ENCODE results near the gene QPRT. TPM values are rescaled to one million over a fixed set of nuclear protein-coding genes. Genes with fewer than 3 reads are reported as not detected.
"Not testable (repeated sequence)": the region's sequence is repeated elsewhere in the genome, so short reads cannot be mapped to it uniquely, and the experiment has no call there.

The QPRT gene
- total RNA-seq, 1 experiment from 2014 or later: 0.52 TPM

GRCh38 chr16:29667322-29667610, 11.7 kb upstream of the QPRT start:
- CTCF ChIA-PET; H3K79me2 ChIP-seq (ENCODE audit: insufficient read depth, low read length); H3K9me2 ChIP-seq (ENCODE audit: insufficient read depth); H3K27ac ChIP-seq (ENCODE audit: low read depth, low read length); H3K9ac ChIP-seq (ENCODE audit: low read length); H3K36me3 ChIP-seq (ENCODE audit: control insufficient read depth in 1 of 2, insufficient read depth in 2 of 2, low read length in 2 of 2); ATAC-seq; DNase-seq (ENCODE audit: low read depth, low spot score); H3K4me3 ChIP-seq (replicated peaks in 1 of 2; ENCODE audit: low read depth in 1 of 2, low read length in 2 of 2); H3K4me1 ChIP-seq (ENCODE audit: control insufficient read depth in 1 of 2, insufficient read depth in 2 of 2, low read length in 2 of 2); H3K4me2 ChIP-seq (ENCODE audit: low read length); BruUV-seq (replicated peaks); RAD21 ChIA-PET (ENCODE audit: low non-redundant PET in 1 of 2, low total read pairs in 2 of 2, uncharacterized antibody in 2 of 2, unreplicated experiment in 2 of 2); H3K27me3 ChIP-seq (ENCODE audit: insufficient read depth, low read length); POLR2A ChIA-PET; intact Hi-C loops (cut with micrococcal nuclease); H2AFZ ChIP-seq (ENCODE audit: low read depth, low read length, poor library complexity, severe bottlenecking); H4K20me1 ChIP-seq (ENCODE audit: insufficient read depth); H3K9me3 ChIP-seq (ENCODE audit: control insufficient read depth in 1 of 2, insufficient read depth in 1 of 2, low read depth in 1 of 2, low read length in 2 of 2): not testable (repeated sequence)

- Histone ChIP-seq H3K36me3 (ENCODE audit: control insufficient read depth in 1 of 2, insufficient read depth in 2 of 2, low read length in 2 of 2) (no peaks in the 10 kb centered on the region), H3K9me3 (ENCODE audit: control insufficient read depth in 1 of 2, insufficient read depth in 1 of 2, low read depth in 1 of 2, low read length in 2 of 2) (no peaks in the 10 kb centered on the region), H4K20me1 (ENCODE audit: insufficient read depth) (no peaks in the 10 kb centered on the region), H3K4me1 (ENCODE audit: control insufficient read depth in 1 of 2, insufficient read depth in 2 of 2, low read length in 2 of 2) (no peaks in the 10 kb centered on the region; a peak in 1 of 4 replicates), H3K27ac (ENCODE audit: low read depth, low read length) (no peak overlapping the region), H3K4me3 (replicated peaks in 1 of 2; ENCODE audit: low read depth in 1 of 2, low read length in 2 of 2) (no peak overlapping the region), H2AFZ (ENCODE audit: low read depth, low read length, poor library complexity, severe bottlenecking) (no peak overlapping the region), H3K79me2 (ENCODE audit: insufficient read depth, low read length) (no peaks in the 10 kb centered on the region), H3K4me2 (ENCODE audit: low read length) (no peak overlapping the region), H3K9me2 (ENCODE audit: insufficient read depth) (no peaks in the 10 kb centered on the region), H3K27me3 (ENCODE audit: insufficient read depth, low read length) (no peaks in the 10 kb centered on the region), H3K9ac (ENCODE audit: low read length) (no peak overlapping the region)
- ChIA-PET POLR2A (no interaction called here), RAD21 (ENCODE audit: low non-redundant PET in 1 of 2, low total read pairs in 2 of 2, uncharacterized antibody in 2 of 2, unreplicated experiment in 2 of 2) (no interaction called here), CTCF (no interaction called here)
- BruUV-seq (replicated peaks): no TSS peak
- TF ChIP-seq EZH2phosphoT487 (IDR thresholded peaks at IDR 0.05; ENCODE audit: borderline replicate concordance) (no peak), POLR2A (IDR thresholded peaks at IDR 0.05; ENCODE audit: borderline replicate concordance, extremely low read depth, insufficient read depth, insufficient read length) (no peak), SP1 (IDR thresholded peaks at IDR 0.05; ENCODE audit: low read depth) (no peak), ZNF274 (IDR thresholded peaks at IDR 0.05; ENCODE audit: low read depth, low read length) (no peak), MAX (IDR thresholded peaks at IDR 0.05) (no peak), POLR2AphosphoS5 (IDR thresholded peaks at IDR 0.05; ENCODE audit: low read depth, low read length) (no peak), ATF3 (IDR thresholded peaks at IDR 0.05) (no peak), FOSL1 (IDR thresholded peaks at IDR 0.05; ENCODE audit: low read depth) (no peak), JUND (IDR thresholded peaks at IDR 0.05) (no peak), ZFX (IDR thresholded peaks at IDR 0.05) (no peak), REST (IDR thresholded peaks at IDR 0.05; ENCODE audit: low read depth) (no peak), ZBTB33 (IDR thresholded peaks at IDR 0.05; ENCODE audit: extremely low read depth, insufficient replicate concordance, low read length) (no peak)
- intact Hi-C loops (cut with micrococcal nuclease): no loop called here
- DNase-seq (ENCODE audit: low read depth, low spot score) (no peak), ATAC-seq (no peak)
These were observed 11.2 kb upstream of the QPRT start for GRCh38 chr16:29667755-29668154.

Measured in HCT116 (cell line).